HuH-7.5 (cell line): Measurements from ENCODE around the gene MRI1.

Experiments used
- DNase-seq: peaks from one replicate; pipeline ENCODE4 v3.0.0; 2011; ENCODE audit warnings: low spot score

Gene MRI1

DNA sequence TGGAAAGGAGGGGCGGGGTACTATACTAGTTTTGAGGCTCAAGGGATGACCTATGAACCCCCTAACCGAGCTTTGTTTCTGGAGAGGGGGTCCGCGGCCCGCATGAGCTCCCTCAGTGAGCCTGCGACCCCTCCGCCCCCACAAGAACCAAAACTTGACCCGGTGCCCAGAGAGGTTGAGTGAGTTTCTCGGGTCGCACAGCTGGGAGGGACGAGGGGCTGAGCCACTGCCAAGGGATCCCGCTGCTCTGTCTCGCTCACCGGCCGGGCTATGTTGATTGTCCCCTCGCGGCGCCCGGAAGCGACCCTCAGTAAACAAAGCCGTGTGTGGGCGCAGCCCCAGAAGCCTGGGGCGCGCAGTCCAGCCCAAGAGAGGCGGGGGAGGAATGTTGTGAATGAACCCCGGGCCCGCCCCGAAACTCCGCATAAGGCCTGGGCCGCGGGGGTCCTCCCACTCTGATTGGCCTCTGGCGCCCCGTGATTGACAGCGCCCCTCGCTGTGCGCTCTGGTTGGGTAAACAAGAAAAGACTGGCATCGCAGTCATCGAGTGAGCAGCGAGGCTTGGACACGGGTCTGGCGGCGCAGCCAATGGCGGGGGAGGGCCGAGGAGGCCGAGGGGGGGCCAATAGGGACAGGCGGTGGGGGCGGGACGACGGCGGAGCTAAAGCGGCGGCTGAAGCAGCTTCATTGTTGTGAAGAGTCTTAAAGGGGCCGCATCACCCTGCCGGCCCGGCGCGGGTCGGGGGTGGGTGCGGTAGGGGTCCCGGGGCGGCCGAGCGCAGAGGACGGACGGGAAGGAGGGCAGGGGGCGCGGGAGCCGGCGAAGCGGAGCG lies 30.7 kb downstream of the MRI1 start, which contains the start of gene ZSWIM4:
Gene ZSWIM4, plus strand, starts transcription at position 687 of the 833 bp plus-strand sequence. CDS start 206 bp downstream, outside the sequence.
- DNase-seq, result peak; percentile 99

GRCh38 chr19:13795595-13796300 lies 31.4 kb downstream of the MRI1 start:
- peak; percentile 53 for DNase-seq

GRCh38 chr19:13796301-13797057 lies 32.2 kb downstream of the MRI1 start:
- DNase-seq, result no peak

- DNase-seq, result no peak
These were observed 32.7 kb downstream of the MRI1 start for GRCh38 chr19:13797058-13797440.

DNA sequence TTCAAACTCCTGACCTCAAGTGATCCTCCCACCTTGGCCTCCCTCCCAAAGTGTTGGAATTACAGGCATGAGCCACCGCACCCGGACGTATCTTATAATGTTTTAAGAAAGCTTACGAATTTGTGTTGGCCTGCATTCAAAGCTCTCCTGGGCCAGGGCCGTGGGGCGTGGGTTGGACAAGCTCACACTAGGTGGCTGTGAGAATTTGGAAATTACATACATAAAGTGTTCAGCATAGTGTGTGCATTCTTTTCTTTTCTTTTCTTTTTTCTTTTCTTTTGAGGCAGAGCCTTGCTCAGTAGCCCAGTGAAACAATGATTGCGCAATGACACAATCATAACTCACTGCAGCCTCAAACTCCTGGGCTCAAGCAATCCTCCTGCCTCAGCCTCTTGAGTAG lies 33.5 kb downstream of the MRI1 start:
- no peak for DNase-seq

- no peak for DNase-seq
These were observed 35.3 kb downstream of the MRI1 start for GRCh38 chr19:13799669-13800068.

GRCh38 chr19:13803038-13803437 lies 38.7 kb downstream of the MRI1 start:
- DNase-seq, result no peak

GRCh38 chr19:13804830-13805683 lies 40.7 kb downstream of the MRI1 start:
- no peak for DNase-seq

- no peak for DNase-seq
These were observed 42.4 kb downstream of the MRI1 start for GRCh38 chr19:13806728-13807127.

DNA sequence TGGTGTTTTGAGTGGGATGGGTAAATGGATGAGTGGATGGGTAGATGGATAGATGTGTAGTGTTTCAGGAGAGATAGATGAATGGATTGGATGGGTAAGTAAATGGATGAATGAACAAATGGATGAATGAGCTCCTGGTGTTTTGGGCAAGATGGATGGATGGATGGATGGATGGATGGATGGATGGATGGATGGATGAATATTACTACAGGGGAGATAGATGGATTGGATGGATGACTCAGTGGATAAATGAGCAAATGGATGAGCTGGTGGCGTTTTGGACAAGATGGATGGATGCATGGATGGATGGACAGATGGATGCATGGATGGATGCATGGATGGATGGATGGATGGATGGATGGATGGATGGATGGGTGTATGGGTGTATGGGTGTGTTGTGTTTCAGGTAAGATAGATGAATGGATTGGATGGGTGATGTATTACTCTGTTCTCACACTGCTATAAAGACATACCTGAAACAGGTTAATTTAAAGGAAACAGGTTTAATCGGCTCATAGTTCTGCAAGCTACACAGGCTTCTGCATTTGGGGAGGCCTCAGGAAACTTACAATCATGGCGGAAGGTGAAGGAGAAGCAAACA lies 43.2 kb downstream of the MRI1 start:
- no peak for DNase-seq

DNA sequence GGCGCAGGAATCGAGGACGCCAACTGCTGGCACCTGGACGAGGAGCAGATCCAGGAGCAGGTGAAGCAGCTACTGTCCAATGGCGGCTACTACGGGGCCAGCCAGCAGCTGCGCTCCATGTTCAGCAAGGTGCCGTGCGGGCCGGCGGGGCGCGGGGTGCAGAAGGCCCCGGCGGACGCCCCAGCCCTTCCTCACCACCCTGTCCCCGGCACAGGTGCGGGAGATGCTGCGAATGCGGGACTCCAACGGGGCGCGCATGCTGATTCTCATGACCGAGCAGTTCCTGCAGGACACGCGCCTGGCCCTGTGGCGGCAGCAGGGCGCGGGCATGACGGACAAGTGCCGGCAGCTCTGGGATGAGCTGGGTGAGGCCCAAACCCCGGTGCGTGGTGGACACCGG lies 44.5 kb downstream of the MRI1 start:
- DNase-seq, result no peak

DNA sequence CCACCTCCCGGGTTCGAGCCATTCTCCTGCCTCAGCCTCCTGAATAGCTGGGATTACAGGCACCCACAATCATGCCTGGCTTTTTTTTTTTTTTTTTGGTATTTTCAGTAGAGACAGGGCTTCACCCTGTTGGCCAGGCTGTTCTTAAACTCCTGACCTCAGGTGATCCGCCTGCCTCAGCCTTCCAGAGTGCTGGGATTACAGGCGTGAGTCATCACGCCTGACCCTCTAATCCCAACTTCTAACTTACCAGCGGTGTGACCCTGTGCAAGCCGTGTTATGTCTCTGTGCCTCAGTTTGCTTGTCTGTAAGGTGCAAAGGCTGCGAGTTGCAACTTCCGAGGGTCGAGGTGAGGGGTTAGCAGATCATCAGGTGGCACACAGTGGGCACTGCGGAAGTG lies 48.2 kb downstream of the MRI1 start:
- no peak for DNase-seq

GRCh38 chr19:13813147-13813546 lies 48.8 kb downstream of the MRI1 start:
- no peak for DNase-seq

DNA sequence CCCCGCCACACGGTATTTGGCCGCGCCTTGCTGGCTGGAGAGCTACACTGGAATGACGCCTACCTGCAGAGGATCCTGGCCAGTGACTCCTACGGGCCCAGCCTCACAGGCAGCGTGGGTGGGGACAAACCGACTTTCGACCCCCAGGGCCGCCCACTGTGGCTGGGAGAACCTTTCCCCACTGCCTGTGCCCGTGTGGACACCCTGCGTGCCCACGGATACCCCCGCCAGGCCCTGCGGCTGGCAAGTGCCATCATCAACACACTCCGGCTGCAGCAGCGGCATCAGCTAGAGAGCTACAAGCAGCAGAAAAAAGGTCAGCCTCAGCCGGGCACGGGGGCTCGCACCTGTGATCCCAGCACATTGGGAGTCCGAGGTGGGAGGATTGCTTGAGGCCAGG lies 50.2 kb downstream of the MRI1 start:
- no peak for DNase-seq

- no peak for DNase-seq
These were observed 52.8 kb downstream of the MRI1 start for GRCh38 chr19:13817018-13817614.

- no peak for DNase-seq
These were observed 53.5 kb downstream of the MRI1 start for GRCh38 chr19:13817615-13818371.

GRCh38 chr19:13819238-13819637 lies 54.9 kb downstream of the MRI1 start:
- no peak for DNase-seq

DNA sequence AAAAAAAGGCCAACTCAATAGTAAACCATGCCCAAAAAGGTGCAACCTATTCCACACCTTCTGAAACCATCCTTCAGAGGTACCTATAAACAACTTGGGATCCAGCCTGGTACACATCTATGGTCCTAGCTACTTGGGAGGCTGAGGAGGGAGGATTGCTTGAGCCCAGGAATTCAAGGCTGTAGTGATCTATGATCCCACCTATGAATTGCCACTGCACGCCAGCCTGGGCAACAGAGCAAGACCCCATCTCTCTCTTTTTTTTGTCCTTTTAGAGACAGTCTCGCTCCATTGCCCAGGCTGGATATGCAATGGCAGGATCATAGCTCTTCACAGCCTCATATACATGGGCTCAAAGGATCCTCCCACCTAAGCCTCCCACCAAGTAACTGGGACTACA lies 57.0 kb downstream of the MRI1 start:
- DNase-seq, result no peak

DNA sequence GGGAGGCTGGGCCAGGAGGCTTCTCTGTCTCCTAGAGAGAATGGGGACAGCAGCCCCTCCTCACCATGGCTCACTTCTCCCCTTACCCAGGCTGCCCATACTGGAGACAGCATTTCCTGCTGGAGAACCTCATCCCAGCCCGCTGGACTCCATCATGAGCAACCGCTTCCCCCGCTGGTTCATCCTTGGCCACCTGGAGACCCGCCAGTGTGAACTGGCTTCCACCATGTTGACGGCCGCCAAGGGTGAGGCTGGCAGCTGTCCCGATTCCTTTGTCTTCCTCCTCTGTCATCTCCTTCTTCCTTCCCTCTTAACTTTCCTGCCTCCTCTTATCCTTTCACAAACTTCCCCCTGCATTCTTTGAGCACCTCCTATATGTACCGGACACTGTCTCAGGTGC lies 58.9 kb downstream of the MRI1 start:
- DNase-seq, result no peak
